ENCODE results near the gene PPP1R1A.

PPP1R1A gene

GRCh38 chr12:54571193-54572188 lies 17.0 kb downstream of the PPP1R1A start:
- DNase-seq (ENCODE audit: low read depth in 2 of 2): no peak

GRCh38 chr12:54569995-54570528 lies 18.4 kb downstream of the PPP1R1A start:
- DNase-seq (ENCODE audit: low read depth in 2 of 2): no peak

GRCh38 chr12:54569072-54569471 lies 19.4 kb downstream of the PPP1R1A start:
- DNase-seq (ENCODE audit: low read depth in 2 of 2): no peak

- no peak for DNase-seq (ENCODE audit: low read depth in 2 of 2)
These were observed 21.7 kb downstream of the PPP1R1A start for GRCh38 chr12:54566792-54567191.

GRCh38 chr12:54565986-54566544 lies 22.4 kb downstream of the PPP1R1A start:
- DNase-seq (ENCODE audit: low read depth in 2 of 2): no peak

GRCh38 chr12:54565310-54565985 lies 23.0 kb downstream of the PPP1R1A start:
- DNase-seq (ENCODE audit: low read depth in 2 of 2): no peak

GRCh38 chr12:54564768-54565167 lies 23.7 kb downstream of the PPP1R1A start:
- no peak for DNase-seq (ENCODE audit: low read depth in 2 of 2)

GRCh38 chr12:54563787-54564186 lies 24.7 kb downstream of the PPP1R1A start:
- no peak for DNase-seq (ENCODE audit: low read depth in 2 of 2)

- no peak for DNase-seq (ENCODE audit: low read depth in 2 of 2)
These were observed 25.6 kb downstream of the PPP1R1A start for GRCh38 chr12:54562750-54563356.

- no peak for DNase-seq (ENCODE audit: low read depth in 2 of 2)
These were observed 27.3 kb downstream of the PPP1R1A start for GRCh38 chr12:54561164-54561563.

- DNase-seq (ENCODE audit: low read depth in 2 of 2): peak; percentile 66 to 73
These were observed 28.0 kb downstream of the PPP1R1A start for GRCh38 chr12:54560374-54560858.

GRCh38 chr12:54558759-54559158 lies 29.7 kb downstream of the PPP1R1A start:
- no peak for DNase-seq (ENCODE audit: low read depth in 2 of 2)

GRCh38 chr12:54558311-54558710 lies 30.1 kb downstream of the PPP1R1A start:
- no peak for DNase-seq (ENCODE audit: low read depth in 2 of 2)

- no peak for DNase-seq (ENCODE audit: low read depth in 2 of 2)
These were observed 32.7 kb downstream of the PPP1R1A start for GRCh38 chr12:54555670-54556257.

GRCh38 chr12:54549774-54550451 lies 38.5 kb downstream of the PPP1R1A start:
- DNase-seq (ENCODE audit: low read depth in 2 of 2): no peak

GRCh38 chr12:54546511-54546910 lies 41.9 kb downstream of the PPP1R1A start:
- DNase-seq (ENCODE audit: low read depth in 2 of 2): no peak

- no peak for DNase-seq (ENCODE audit: low read depth in 2 of 2)
These were observed 43.7 kb downstream of the PPP1R1A start for GRCh38 chr12:54544743-54545142.

GRCh38 chr12:54543526-54543925 lies 44.9 kb downstream of the PPP1R1A start:
- DNase-seq (ENCODE audit: low read depth in 2 of 2): no peak

- no peak for DNase-seq (ENCODE audit: low read depth in 2 of 2)
These were observed 46.6 kb downstream of the PPP1R1A start for GRCh38 chr12:54541751-54542290.

GRCh38 chr12:54538136-54538700 lies 50.2 kb downstream of the PPP1R1A start:
- DNase-seq (ENCODE audit: low read depth in 2 of 2): no peak

Data from stimulated activated CD8-positive, alpha-beta memory T cell treated with anti-CD3 and anti-CD28 coated beads, Interleukin-7, amount 100 ng/mL, for 4 hours (primary cell).